ENCODE data around the gene CACNA1C.

The CACNA1C gene

DNA sequence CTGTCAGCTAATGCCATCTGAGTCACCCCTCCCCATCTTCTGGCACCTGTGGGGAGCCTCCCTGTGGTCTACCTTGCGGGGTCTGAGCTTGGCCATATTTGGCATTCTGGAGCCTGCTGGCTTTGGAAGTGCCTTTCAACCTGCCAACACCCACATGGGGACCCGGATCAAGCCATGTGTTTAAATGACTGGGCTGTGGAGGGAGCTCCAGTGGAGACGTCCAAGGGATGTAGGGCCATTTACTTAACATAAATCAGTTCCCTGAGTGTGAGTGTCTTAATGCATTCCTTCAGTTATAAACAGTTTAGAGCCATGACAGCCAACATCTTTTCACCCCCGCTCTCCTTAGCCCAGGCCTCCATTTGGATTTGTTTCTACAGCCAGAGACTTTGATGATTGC, 22.0 kb downstream of the CACNA1C start:
- DNase-seq (ENCODE audit: low read depth), result no peak
- TF ChIP-seq, protein P1, sequence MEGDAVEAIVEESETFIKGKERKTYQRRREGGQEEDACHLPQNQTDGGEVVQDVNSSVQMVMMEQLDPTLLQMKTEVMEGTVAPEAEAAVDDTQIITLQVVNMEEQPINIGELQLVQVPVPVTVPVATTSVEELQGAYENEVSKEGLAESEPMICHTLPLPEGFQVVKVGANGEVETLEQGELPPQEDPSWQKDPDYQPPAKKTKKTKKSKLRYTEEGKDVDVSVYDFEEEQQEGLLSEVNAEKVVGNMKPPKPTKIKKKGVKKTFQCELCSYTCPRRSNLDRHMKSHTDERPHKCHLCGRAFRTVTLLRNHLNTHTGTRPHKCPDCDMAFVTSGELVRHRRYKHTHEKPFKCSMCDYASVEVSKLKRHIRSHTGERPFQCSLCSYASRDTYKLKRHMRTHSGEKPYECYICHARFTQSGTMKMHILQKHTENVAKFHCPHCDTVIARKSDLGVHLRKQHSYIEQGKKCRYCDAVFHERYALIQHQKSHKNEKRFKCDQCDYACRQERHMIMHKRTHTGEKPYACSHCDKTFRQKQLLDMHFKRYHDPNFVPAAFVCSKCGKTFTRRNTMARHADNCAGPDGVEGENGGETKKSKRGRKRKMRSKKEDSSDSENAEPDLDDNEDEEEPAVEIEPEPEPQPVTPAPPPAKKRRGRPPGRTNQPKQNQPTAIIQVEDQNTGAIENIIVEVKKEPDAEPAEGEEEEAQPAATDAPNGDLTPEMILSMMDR (conservative IDR thresholded peaks at IDR 0.05; ENCODE audit: low read depth, low read length), result no peak
- H3K4me3 ChIP-seq (ENCODE audit: low read depth, low read length), result no peak overlapping the region

DNA sequence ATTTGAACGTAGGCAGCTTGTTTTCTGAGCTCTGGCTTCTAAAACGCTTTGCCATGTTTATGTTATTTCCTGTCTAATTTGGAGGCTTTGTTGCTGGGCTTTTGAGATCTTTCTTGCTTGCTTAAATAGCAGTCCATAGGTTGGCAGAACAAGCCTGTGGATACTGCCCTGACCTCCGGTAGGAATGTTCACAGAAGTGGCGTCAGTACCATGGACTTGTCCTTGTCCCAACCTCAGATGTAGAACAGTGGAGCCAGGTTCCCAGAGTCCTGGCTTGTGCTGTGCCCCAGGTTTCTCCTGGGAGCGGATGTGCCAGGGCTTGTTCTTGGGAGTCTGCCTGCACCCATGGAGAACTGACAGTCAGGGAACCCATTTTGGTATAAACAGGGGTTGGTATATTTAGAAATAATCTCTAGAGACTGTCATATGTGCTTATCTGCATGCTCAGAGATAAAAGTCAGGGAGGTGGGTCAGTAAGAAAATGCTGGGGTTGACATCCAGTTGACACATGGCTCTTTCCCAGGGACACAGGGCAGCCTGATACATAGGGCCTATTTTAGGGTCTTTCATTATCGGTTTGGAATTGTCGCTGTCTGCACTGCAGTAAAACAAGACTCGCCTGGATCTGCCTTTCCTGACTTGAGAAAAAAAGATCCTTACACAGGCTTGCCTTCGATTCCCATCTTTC, 22.9 kb downstream of the CACNA1C start:
- DNase-seq (ENCODE audit: low read depth), result no peak
- TF ChIP-seq, protein P1 (conservative IDR thresholded peaks at IDR 0.05; ENCODE audit: low read depth, low read length), result no peak
- H3K4me3 ChIP-seq (ENCODE audit: low read depth, low read length), result no peak overlapping the region

DNA sequence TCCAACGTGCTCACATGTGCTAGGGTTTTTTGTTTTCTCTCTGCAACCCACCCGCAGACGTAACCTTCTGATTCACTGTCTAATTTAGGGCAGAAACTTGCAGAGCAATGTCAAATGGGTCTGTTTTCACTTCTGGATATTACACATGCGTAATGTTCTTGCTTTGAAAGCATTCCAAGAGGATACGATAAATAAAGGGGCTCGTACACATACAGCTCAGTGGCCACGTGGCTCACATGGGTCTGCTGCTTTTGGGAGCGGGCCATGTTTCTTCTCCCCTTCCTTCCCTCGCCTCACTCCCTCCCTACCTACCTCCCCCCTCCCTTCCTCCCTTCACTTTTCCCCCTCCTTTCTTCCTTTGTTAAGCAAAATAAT, 23.4 kb downstream of the CACNA1C start:
- TF ChIP-seq, protein P1 (conservative IDR thresholded peaks at IDR 0.05; ENCODE audit: low read depth, low read length), result no peak
- peak; percentile 64 for DNase-seq (ENCODE audit: low read depth)
- no peak overlapping the region for H3K4me3 ChIP-seq (ENCODE audit: low read depth, low read length)

DNA sequence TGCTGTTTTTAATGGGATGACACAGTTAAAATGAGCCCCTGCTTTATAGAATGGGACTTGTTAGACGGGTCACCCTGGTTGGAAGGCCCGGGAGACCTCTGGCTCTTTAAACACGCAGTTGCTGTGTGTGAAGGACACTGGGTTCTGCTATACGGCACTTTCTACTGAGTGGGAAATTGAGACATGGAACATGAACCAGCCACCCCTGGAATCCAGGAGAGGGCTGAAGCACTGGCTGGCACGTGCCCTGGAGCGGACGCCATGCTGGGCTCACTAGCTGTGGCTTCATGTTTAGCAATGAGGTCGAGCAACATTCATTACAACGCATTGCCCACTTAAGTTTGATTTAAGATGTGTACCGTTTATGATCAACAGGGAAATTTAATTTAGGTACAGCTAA, 23.9 kb downstream of the CACNA1C start:
- DNase-seq (ENCODE audit: low read depth), result no peak
- TF ChIP-seq, protein P1 (conservative IDR thresholded peaks at IDR 0.05; ENCODE audit: low read depth, low read length), result no peak
- no peak overlapping the region for H3K4me3 ChIP-seq (ENCODE audit: low read depth, low read length)

DNA sequence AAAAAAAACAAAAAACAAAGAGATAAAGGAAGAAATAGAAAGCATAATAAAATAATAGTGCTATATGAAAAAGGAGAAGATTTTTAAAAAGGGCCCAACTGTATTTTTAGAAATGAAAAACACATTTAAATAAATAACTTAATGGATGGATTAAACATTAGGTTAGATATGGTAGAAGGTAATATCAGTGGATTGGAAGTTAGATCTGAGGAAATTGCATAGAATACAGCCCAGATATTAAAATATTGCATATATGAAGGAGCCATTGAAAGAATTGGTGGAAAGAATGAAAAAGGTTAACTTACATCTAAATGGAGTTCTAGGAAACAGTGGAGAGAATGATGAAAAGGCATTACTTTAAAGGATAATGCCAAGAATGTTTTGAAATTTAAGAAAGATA, 27.8 kb downstream of the CACNA1C start:
- no peak for DNase-seq (ENCODE audit: low read depth)
- H3K4me3 ChIP-seq (ENCODE audit: low read depth, low read length), result no peak overlapping the region
- TF ChIP-seq, protein P1 (conservative IDR thresholded peaks at IDR 0.05; ENCODE audit: low read depth, low read length), result no peak

DNA sequence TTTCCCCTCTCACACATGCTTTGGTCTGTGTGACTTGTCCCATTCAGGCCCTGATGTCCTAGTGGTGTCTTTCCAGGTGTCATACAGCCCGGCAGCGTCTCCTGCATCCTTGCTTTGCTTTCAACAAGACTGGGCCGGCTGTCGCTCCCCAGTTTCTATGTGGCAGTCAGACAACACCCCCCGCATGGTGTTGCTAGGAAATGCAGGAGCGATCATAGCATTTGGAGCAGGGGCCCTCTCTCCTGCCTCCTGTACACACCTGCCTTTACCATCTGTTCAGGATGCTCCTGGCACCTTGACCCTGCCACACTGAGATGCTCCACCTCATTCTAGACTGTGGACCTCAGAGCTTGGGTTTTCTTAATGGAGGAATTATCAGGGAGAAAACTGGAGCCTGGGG, 29.5 kb downstream of the CACNA1C start:
- no peak for DNase-seq (ENCODE audit: low read depth)

DNA sequence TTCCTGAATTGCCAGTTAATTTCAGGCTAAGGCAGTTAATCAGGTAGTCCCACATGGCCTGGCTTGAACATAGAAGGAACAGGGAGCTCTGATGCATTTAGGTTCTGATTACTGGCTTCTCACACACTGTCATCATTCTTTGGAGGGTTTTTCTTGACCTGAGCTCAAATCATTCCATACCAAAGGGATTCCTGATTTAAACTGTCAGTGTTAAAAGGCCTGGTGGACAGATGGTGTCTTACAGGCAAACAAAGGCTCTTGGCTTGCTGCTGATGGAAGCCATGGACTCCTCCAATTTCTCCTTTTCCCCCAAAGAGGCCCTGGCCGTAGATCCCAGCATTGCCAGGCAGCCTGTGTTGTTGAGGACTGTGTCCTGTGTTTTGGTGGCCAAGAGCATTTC, 30.2 kb downstream of the CACNA1C start:
- no peak overlapping the region for H3K4me3 ChIP-seq (ENCODE audit: low read depth, low read length)
- TF ChIP-seq, protein P1 (conservative IDR thresholded peaks at IDR 0.05; ENCODE audit: low read depth, low read length), result no peak
- DNase-seq (ENCODE audit: low read depth), result no peak

More for the DNA sequence above, 29.5 kb downstream of the CACNA1C start:
- TF ChIP-seq, protein P1 (conservative IDR thresholded peaks at IDR 0.05; ENCODE audit: low read depth, low read length), result no peak
- H3K4me3 ChIP-seq (ENCODE audit: low read depth, low read length), result no peak overlapping the region

Data from choroid plexus epithelial cell (primary cell).